Cortex of kidney (tissue), 1 donor: ENCODE results near the gene NT5C2.
"Not testable (repeated sequence)": the region's sequence is repeated elsewhere in the genome, so short reads cannot be mapped to it uniquely, and the experiment has no call there.

Source experiments
- DNase-seq: peaks from one replicate; lab custom pipeline; 2025; lab: John Stamatoyannopoulos, UW

Gene NT5C2

DNA sequence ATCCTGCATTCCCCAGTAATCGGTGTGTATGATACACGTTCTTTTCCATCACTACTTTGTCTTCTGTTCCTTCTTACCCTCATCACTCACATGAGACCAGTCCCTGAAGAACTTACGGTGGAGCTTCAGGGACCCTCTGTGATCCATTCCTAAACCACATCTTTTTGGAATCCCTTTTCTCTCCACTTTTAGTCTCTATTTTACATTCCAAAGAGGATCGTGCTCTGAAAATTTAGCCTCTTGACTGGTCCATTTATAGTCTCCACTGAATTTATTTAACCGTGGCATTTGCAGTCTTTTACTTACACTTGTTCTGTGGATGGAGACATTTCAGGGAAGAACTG is 109.1 kb downstream of the NT5C2 start:
- no peak for DNase-seq

DNA sequence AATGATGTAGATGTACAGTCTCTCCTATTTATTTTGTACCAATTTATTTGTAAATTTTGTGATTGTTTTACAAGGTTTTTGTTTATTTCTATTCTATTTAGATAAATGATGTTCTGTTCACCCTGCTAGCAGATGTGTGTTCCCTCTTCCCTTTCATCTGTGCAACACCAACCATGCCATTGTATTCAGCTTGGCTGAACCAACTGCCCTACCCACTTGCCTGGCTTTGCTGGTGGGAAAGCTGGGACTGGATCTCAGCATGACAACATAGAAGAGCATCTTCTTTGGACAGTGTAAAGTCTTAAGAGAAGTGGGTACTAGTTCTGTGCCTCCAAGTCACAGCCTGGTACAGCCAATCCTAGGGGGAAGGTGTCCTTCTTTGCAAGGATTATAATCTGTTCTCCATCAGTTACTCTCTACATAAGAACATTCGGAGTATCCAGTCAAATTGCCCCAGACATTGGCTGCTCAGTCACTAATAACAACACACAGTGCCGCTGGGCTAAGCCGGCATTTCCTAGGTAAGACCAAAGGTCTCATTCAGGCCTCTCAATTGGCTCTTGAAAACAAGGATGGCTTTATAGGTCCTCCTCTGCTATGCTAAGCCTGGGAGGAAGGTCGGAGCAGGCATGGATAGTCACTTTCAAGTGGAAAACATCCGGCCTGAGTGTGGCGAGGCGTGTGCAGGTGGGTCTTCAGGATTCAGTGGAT is 109.7 kb downstream of the NT5C2 start:
- no peak for DNase-seq

DNA sequence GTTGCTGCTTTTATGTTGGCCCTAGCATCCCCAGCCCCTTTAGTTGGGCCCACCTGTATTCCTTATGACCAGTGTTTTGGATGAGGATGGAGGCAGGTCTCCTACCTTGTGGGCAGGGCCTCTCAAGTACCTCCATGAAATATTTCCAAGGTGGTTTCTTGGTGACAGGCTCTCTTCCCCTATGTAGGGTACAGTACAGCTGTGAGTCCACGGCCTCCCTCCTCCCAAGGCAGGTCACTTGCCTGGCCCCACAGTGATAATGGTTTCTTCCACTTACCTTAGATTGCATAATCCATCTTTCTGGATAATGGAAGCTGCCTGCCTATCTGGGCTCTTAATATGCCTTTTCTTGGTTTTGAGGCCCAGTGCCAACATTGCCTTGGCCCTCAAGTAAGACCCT is 110.4 kb downstream of the NT5C2 start:
- no peak for DNase-seq

DNA sequence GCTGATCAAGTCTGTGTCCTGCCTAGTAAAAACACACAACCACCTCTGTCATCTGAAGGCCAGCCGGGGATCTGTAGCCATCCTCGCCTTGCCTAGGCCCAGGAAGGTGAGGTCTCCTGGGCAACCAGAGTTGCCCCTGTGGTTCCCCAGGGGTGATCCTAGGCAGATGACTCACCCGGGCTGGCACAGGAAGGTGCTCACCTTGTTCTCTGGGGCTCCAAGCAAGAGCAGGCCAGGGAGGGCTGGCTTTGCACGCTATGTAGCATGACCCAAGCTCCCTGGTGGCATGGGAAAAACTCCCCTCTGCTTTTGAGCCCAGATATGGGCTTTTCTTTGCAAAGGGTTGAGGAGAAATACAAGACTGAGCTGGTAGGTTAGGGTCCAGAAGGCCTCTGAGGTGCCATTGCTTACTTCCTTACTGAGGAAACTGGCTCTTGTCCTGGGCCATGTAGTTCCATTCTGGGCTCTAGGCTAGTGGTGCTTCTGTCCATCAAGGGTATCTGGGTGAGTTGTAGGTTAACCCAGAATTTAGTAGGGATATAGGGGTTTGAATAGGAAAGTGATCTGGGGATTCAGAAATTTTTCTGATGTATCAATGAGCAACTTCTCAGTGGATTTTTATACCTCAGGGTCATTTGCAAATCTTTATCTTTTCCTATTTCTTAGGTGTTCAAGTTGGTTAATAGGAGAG is 112.0 kb downstream of the NT5C2 start:
- no peak for DNase-seq

DNA sequence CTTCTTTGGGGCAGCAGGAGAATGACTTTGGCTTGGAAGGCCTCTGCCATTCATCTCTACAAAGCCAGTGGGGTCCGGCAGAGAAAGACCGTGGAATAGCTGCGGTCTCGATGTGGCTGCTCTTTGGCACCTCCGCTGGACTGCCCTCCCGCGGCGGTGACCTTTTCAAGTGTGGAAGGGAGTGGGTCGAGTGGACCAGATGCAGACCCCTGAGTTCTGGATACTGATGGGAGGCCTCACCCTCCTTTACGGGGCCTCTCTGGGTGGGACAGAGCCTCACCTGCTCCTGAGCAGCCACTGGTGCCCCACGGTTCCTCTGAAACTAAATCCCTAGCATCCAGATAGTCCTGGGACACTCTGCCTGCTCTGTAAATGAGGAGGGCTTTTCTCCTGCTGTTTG is 113.1 kb downstream of the NT5C2 start:
- DNase-seq = no peak

- DNase-seq = no peak
Measured at GRCh38 chr10:103079100-103079499, 114.0 kb downstream of the NT5C2 start.

- DNase-seq = no peak
Measured at GRCh38 chr10:103078676-103079075, 114.4 kb downstream of the NT5C2 start.

DNA sequence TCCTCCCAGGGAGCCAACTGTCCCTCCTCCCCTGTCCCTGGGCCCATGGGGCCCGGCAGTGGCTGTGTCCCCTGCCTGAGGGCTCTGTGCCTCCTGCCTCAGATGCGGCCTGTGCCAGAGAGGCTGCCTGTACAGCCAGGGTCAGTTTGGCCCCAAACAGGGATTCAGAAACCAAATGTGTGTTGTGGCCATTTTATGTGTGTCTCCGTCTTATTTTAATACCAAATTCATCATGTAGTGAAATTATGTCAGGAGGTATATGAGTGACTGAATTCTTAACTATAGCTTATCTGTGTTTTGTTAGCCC is 114.8 kb downstream of the NT5C2 start:
- no peak for DNase-seq

DNA sequence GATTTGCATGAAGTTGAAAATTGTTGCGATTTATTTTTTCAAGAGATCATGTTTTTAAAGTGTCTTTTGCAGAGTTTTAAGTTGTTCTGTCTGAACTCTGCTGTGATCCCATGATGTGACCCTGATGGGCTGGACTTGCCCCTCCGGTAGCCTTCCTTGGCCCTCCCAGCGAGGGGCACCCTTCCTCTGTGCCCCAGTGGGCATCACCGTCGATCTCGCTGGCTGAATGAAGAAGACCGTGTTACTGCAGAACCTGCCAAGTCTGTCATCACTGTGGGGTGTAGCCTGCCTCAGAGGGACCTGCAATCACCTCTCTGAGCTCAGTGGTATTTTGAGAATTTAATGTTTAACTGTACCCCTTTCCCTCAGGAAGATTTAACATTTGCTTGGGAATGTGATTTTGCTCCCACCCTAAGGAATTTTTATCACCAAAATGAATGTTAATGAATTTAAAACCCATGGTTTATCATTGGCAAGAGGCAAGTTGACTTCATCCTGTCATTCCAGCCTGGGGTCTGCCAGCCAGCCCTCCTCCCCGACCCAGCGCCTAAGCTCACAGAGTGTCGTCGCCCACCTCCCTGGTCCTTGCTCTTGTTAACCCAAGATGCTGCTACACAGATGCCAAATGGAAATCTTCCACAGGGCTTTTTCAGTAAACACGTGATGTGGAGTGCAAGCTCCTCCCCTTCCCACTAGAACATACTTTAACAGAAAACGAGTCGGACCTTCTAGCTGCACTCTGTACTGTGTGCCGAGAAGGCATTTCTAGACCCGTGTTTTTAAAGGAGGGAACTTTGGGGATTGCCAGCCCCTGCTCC is 115.4 kb downstream of the NT5C2 start:
- no peak for DNase-seq

DNA sequence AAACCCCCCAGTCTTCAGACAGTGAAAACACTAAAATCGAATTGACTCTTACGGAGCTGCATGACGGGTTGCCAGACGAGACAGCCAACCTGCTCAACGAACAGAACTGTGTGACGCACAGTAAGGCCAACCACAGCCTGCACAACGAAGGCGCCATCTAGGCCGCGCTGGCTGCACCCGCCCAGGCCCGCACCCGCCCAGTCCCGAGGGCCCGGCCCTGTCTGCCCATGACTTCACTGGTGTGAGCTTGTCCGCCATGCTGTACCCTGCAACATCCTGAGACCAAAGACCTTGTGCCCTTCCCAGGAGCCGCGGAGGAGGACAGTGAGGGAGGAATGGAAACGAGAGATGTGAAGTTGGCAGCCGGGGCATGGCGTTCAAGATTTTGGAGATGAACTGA is 116.1 kb downstream of the NT5C2 start:
- no peak for DNase-seq

DNA sequence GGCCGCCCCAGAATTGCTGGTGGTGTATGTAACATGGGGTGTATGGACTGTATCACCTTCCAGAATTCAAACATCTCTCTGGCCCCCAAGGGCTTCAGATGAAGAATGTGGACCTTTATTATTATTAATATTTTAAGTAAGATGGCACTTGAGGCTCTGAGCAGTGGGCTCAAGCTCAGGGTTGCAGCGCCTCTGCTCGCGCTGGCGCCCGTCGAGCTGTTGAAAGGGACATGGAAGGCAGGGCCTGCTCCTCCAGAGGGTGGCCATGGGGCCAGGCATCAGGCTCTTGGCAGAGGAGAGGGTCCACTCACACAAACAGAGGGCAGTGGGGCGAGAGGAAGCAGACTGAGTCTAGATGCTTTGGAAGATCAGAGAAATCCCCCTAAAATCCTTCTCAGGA is 120.2 kb downstream of the NT5C2 start:
- DNase-seq = no peak

GRCh38 chr10:103072276-103072675 is 120.8 kb downstream of the NT5C2 start:
- no peak for DNase-seq

DNA sequence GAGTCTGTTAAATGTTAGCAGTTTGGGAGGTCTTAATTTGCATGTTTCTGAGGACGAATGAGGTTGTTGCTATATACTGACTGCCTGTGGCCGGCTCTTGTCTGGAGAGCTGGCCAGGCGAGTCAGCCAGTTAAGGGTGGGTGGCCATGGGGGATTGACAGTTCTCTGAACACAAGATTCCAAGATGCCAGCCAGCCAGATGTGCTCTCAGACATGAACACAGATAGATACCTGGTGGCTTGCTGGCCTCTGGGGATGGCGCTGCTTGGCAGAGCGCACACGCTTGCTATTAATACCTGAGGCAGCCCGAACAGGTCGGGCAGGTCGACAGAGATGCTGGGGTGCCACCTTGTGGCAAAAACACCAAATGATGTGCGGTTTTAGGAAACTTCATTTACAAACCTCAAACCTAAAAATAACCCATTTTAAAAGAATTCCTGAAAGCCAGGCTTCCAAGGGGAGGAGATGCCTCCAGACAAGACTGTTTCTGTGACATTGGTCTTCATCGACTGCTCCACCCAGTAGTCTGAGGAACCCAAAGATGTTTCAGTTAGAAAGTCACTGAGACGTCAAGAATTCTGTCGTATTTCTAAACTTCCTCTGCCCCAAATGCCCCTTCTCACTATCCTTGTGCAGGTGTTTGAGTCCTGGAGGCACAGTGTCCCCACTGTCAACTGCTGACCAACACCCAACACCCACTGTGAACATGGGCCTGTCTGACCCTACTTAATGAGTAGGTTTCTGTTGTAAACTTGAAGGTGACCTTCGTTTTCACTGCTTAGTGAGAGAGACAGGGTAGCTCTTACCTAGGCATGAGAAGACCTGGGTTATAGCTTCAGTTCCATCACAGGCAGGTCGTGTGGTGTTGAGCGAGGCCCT is 123.4 kb downstream of the NT5C2 start:
- DNase-seq = no peak

GRCh38 chr10:103067956-103068355 is 125.1 kb downstream of the NT5C2 start:
- no peak for DNase-seq

GRCh38 chr10:103067484-103067883 is 125.6 kb downstream of the NT5C2 start:
- DNase-seq = no peak

GRCh38 chr10:103067099-103067477 is 126.0 kb downstream of the NT5C2 start:
- DNase-seq = not testable (repeated sequence)

- DNase-seq = no peak
Measured at GRCh38 chr10:103066141-103067098, 126.7 kb downstream of the NT5C2 start.

DNA sequence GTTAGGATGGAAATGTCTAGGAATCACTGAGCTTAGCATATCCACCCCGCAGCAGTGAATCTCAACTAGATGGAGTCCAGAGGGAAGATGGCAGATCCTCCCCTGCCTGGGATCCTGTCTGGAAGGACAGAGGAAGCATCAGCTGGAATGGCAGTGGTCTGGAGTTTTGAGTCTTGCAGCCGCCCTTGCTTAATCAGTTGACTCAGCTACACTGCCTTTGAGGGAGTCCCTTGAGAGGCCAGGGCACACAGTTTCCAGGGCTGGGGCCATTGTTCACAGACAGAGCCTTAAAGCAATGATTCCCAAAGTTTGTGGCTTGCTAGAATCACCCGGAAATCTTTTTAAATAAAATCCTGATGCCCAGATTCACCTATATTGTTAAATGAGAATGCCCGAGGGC is 128.1 kb downstream of the NT5C2 start:
- no peak for DNase-seq

DNA sequence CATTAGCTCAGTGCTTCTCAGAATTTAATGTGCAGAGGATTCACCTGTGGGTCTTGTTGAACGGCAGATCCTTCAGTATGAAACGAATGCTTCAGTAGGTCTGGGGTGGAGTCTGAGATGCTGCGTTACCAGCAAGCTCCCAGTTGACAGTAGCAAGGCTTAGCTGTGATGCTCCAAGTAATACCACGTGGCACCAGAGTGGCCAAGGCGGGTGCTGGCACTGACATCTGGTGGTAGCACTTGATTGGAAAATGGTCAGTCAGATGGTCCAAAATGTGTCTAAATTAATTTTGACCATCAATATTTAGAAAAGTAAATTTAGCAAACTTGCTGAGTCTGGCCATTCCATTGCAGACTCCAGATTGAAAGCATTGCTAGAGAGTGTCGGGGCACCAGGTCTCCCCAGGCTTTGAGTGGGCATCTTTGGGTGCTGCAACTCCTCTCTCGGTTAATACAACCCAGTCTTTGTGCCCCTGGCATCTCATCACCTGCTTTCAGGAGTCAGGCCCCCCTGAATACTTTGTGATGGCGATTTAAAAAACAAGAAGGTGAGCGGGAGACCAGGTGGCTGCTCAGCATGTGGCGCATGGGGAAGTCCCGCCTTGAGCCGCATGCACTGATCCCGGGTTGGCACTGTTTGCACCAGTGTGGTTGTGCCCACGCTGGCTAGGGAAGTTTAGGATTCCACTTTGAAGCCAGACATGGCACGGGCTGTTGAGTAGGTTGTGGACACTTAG is 130.1 kb downstream of the NT5C2 start:
- DNase-seq = no peak

DNA sequence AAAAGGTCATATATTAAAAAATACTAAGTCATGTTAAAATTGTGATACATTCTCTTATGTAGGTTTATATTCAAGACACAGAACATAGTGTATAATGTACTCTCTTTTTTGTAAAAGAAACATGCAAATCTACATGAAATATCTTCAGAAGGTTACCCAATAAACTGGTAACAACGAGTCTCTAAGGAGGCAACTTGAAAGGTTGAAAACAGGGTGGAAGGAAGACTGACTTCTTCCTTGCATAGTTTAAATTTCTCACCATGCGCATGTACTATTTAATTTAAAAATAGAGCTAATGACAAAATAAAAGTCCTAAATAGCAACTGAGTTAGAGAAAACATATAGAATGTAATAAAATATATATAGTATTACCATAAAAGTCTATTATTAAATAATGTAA is 132.5 kb downstream of the NT5C2 start:
- DNase-seq = no peak
